Measurements from ENCODE around the gene CRADD.
A peak's percentile ranks its signal among the peaks of the same experiment; 100 is the strongest.
"Not testable (repeated sequence)": the region's sequence is repeated elsewhere in the genome, so short reads cannot be mapped to it uniquely, and the experiment has no call there.

The CRADD gene

DNA sequence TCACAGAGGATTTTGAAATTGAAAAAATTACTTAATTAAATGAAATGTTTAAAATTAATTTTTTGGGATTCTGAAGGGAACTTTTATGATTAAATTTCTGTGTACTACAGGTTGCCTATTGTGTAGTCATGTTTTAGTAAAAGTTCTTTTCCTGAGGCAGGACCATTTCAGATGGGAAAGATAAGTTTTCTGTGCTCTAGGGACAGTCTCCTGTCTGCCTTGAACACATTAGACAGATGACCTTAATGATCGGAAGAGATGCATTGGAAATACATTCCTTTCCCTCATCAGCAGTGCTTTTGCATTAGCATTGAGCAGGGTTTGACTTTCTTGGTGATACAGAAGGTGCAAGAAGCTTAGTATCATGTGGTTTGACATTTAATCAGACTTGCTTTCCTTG is 28.1 kb downstream of the CRADD start:
- no peak for DNase-seq (ENCODE audit: low spot score)
- FAIRE-seq: no peak

GRCh38 chr12:93706387-93706786 is 29.2 kb downstream of the CRADD start:
- FAIRE-seq (no peak), DNase-seq (ENCODE audit: low spot score) (no peak)

DNA sequence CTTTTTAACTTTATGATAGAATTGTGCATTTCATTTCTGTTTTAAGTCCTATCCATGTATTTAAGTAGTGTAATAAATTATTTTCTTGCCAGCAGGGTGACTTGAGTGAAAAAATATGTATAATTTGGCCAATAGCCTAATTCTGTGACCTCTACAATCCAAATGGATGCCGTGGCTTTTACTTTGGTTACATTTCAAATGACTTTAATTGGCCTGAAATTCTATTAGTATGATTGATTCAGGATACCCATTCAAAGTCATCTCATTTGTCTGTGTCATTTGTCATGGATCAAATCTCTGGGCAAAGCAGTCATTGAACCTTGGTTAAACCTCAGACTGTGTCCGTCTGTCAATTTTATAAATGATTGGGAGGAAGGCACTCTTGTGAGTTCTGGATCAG is 29.6 kb downstream of the CRADD start:
- DNase-seq (ENCODE audit: low spot score): no peak
- FAIRE-seq: no peak

GRCh38 chr12:93707836-93708235 is 30.7 kb downstream of the CRADD start:
- DNase-seq (ENCODE audit: low spot score) (peak; percentile 39), FAIRE-seq (no peak)

DNA sequence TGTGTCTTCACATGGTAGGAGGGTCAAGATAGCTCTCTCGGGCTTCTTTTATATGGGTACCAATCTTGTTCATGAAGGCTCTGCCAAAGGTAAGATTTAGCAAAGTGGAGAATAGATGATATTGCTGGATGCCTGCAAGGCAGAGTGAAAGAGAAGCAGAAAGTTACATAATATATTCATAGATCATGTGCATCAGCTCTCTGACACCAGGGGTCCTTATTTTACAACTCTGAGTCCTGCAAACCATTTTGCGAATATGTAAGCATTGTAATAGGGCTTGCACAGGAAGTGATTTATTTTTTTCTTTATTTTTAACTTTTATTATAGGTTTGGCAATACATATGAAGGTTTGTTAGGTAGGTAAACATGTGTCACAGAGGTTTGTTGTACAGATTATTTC is 31.8 kb downstream of the CRADD start:
- DNase-seq (ENCODE audit: low spot score): no peak
- no peak for FAIRE-seq

GRCh38 chr12:93709386-93709785 is 32.2 kb downstream of the CRADD start:
- no peak for FAIRE-seq
- no peak for DNase-seq (ENCODE audit: low spot score)

- FAIRE-seq (no peak), DNase-seq (ENCODE audit: low spot score) (no peak)
These were observed 33.4 kb downstream of the CRADD start for GRCh38 chr12:93710574-93710926.

- DNase-seq (ENCODE audit: low spot score); FAIRE-seq: not testable (repeated sequence)
These were observed 34.3 kb downstream of the CRADD start for GRCh38 chr12:93711502-93711901.

GRCh38 chr12:93712200-93712599 is 35.0 kb downstream of the CRADD start:
- FAIRE-seq: no peak

GRCh38 chr12:93713060-93713459 is 35.9 kb downstream of the CRADD start:
- no peak for FAIRE-seq

More at GRCh38 chr12:93712200-93712599, 35.0 kb downstream of the CRADD start:
- DNase-seq (ENCODE audit: low spot score): no peak

DNA sequence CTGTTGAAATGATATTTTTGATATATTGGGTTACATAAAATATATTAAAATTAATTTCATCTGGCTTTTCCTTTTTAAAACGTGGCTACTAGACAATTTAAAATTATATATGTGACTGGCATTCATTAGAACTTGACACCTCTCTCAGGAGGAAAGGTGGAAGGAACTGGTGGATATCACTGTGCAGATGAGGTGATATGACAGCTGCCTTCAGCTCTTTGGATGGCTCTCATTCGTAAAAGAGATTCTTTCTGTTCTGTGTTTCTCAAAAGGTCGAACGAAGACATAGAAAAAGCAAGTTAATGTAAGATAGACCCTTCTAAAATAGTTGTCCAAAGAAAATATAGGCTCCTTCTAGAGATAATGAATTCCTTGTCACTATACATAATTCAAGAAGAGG is 36.6 kb downstream of the CRADD start:
- FAIRE-seq: no peak
- no peak for DNase-seq (ENCODE audit: low spot score)

More at GRCh38 chr12:93713060-93713459, 35.9 kb downstream of the CRADD start:
- no peak for DNase-seq (ENCODE audit: low spot score)

DNA sequence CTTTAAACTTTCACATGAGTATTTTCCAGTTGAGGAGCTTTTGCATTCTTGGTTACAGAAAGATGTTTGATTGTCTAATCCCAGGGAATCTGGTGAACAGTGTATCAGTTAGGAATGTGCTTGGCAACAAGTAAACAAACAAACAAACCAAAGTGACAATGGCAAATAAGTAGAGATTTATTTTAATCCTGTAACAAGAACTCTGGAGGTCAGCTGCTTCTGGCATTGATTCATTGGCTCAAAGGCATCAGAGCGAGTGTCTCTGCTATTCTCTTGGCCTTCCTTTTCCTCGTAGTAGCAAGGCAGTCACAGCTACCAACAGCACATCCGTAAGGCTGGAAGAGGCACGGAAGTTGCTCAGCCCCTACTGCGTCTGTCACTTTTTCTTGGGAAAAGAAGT is 37.2 kb downstream of the CRADD start:
- DNase-seq (ENCODE audit: low spot score) (no peak), FAIRE-seq (no peak)

GRCh38 chr12:93719710-93720109 is 42.5 kb downstream of the CRADD start:
- FAIRE-seq: no peak
- DNase-seq (ENCODE audit: low spot score): no peak

GRCh38 chr12:93720559-93720958 is 43.4 kb downstream of the CRADD start:
- no peak for DNase-seq (ENCODE audit: low spot score)
- no peak for FAIRE-seq

DNA sequence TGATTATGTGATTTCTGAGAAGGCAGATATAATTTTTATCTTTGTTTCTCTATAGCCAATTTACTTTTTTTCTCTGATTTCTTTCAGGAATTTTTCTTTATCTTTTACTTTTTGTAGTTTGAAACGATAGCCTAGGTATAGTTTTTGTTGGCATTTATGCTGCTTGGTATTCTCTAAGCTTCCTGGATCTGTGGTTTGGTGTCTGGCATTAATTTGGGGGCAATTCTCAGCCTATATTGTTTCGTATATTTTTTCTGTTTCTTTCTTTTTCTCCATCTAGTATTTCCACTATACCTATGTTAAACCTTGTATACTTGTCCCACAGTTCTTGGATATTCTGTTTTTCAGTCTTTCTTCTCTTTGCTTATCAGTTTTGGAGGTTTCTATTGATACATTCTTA is 45.0 kb downstream of the CRADD start:
- no peak for FAIRE-seq
- DNase-seq (ENCODE audit: low spot score): no peak

GRCh38 chr12:93722835-93723567 is 45.8 kb downstream of the CRADD start:
- no peak for DNase-seq (ENCODE audit: low spot score)

DNA sequence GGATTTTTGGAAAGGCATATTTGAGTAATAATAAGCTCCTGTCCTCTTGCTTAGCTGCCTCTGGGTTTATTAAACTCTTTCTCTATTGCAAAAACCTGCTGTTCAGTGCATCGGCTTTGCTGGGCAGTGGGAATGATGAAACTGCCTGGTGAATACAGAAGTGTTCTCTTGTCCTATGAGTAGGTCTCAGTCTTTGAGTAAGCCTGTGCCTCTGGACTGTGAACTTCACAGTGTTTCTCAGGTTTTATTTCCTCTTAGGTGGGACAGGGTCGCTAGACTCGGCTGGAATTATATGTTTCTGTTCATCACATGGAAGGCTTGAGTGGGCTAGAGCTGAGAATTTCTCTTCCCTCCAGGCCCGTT is 46.4 kb downstream of the CRADD start:
- FAIRE-seq (no peak), DNase-seq (ENCODE audit: low spot score) (no peak)

More at GRCh38 chr12:93722835-93723567, 45.8 kb downstream of the CRADD start:
- FAIRE-seq: no peak

- no peak for DNase-seq (ENCODE audit: low spot score)
- no peak for FAIRE-seq
These were observed 48.4 kb downstream of the CRADD start for GRCh38 chr12:93725531-93725930.

- DNase-seq (ENCODE audit: low spot score) (no peak), FAIRE-seq (no peak)
These were observed 50.1 kb downstream of the CRADD start for GRCh38 chr12:93727195-93727811.

GRCh38 chr12:93727911-93728310 is 50.7 kb downstream of the CRADD start:
- no peak for FAIRE-seq
- DNase-seq (ENCODE audit: low spot score): no peak

DNA sequence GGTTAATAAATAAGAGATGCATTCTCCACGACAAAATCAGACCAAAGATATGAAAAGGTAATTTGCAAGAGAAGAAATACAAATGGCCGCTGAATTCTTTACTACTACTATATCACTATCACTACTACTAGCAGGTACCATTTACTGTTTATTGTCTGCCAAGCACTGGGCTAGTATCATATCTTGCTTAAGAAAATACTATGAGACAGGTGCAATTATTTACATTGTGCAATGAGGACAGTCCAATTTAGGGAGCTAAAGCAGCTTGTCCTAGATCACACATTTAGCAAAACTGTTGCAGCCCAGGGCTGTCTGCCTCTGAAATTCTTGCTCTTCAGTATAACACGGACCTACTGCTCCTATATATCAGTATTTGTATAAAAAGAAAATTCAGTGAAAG is 52.8 kb downstream of the CRADD start:
- DNase-seq (ENCODE audit: low spot score) (no peak), FAIRE-seq (no peak)

DNA sequence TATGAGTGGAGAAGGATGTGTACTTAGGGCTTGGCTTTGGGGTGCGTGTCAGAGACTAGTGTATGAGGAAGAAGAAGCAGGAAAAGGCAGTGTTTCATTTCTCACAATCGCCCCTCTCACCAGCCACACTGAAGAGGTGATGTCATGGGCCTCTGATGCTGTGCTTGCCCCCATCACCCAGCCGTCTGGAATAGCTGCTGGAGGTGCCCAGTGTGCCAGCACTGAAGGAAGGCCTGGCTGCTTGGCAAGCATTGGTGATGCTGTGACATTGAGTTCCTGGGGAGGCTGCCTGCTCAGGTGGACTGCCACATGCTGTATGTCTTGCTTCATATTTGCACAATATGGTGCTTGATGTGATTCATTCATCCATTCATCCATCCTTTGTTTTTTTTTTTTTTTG is 56.2 kb downstream of the CRADD start:
- no peak for FAIRE-seq
- DNase-seq (ENCODE audit: low spot score): no peak

- DNase-seq (ENCODE audit: low spot score) (no peak), FAIRE-seq (no peak)
These were observed 56.8 kb downstream of the CRADD start for GRCh38 chr12:93733928-93734327.
